ENCODE data around the gene RNASEH2A.

Gene RNASEH2A

DNA sequence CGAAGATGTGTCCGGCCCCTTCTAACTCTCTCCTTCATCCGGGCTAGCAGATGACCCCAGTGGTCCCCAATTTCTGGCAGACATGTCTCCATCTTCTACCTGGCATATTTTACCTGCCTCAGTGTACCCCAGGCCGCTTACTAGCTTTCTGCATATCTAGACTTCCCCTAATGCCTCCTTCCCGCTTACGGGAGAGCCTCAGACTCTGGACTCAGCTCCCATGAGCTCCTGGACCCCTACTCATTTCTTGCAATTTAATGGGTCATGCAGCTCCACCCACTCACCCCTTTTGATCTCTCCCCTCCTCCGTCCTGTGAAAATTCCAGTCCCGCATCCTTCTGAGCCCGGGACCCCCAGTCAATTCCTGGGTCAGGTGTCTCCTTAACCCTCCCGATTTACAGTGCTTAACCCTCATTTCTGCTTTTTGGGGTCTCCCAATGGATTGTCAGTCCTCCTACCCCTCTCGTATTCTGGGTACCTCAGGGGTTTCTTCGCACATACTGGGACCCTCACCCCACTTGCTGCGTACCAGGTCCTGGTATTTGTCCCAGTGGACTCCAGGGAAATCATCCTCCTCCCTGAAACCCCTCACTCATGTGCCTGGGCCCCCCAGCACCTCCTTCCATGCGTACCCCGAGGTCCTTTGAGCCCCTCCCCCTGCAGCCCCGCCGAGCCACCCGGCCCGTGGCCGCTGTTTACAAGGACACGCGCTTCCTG lies 15.6 kb upstream of the RNASEH2A start:
- no peak for DNase-seq (ENCODE audit: extremely low read depth, low read depth)
- TF ChIP-seq, protein P1, sequence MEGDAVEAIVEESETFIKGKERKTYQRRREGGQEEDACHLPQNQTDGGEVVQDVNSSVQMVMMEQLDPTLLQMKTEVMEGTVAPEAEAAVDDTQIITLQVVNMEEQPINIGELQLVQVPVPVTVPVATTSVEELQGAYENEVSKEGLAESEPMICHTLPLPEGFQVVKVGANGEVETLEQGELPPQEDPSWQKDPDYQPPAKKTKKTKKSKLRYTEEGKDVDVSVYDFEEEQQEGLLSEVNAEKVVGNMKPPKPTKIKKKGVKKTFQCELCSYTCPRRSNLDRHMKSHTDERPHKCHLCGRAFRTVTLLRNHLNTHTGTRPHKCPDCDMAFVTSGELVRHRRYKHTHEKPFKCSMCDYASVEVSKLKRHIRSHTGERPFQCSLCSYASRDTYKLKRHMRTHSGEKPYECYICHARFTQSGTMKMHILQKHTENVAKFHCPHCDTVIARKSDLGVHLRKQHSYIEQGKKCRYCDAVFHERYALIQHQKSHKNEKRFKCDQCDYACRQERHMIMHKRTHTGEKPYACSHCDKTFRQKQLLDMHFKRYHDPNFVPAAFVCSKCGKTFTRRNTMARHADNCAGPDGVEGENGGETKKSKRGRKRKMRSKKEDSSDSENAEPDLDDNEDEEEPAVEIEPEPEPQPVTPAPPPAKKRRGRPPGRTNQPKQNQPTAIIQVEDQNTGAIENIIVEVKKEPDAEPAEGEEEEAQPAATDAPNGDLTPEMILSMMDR (IDR thresholded peaks at IDR 0.05; ENCODE audit: low read depth, low read length) = no peak

DNA sequence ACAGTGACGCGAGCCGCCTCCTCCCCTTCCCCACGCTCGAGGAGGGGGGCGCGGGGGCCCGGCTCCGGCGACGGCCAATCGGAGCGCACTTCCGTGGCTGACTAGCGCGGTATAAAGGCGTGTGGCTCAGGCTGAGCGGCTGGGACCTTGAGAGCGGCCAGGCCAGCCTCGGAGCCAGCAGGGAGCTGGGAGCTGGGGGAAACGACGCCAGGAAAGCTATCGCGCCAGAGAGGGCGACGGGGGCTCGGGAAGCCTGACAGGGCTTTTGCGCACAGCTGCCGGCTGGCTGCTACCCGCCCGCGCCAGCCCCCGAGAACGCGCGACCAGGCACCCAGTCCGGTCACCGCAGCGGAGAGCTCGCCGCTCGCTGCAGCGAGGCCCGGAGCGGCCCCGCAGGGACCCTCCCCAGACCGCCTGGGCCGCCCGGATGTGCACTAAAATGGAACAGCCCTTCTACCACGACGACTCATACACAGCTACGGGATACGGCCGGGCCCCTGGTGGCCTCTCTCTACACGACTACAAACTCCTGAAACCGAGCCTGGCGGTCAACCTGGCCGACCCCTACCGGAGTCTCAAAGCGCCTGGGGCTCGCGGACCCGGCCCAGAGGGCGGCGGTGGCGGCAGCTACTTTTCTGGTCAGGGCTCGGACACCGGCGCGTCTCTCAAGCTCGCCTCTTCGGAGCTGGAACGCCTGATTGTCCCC lies 14.9 kb upstream of the RNASEH2A start, which contains the start of gene JUNB:
TSS of gene JUNB (plus strand) at position 142 of the 706 bp plus-strand sequence. CDS start at position 428, 286 bp downstream.
- peak; percentile 98 for DNase-seq (ENCODE audit: extremely low read depth, low read depth)
- TF ChIP-seq, protein P1 (IDR thresholded peaks at IDR 0.05; ENCODE audit: low read depth, low read length) = no peak

DNA sequence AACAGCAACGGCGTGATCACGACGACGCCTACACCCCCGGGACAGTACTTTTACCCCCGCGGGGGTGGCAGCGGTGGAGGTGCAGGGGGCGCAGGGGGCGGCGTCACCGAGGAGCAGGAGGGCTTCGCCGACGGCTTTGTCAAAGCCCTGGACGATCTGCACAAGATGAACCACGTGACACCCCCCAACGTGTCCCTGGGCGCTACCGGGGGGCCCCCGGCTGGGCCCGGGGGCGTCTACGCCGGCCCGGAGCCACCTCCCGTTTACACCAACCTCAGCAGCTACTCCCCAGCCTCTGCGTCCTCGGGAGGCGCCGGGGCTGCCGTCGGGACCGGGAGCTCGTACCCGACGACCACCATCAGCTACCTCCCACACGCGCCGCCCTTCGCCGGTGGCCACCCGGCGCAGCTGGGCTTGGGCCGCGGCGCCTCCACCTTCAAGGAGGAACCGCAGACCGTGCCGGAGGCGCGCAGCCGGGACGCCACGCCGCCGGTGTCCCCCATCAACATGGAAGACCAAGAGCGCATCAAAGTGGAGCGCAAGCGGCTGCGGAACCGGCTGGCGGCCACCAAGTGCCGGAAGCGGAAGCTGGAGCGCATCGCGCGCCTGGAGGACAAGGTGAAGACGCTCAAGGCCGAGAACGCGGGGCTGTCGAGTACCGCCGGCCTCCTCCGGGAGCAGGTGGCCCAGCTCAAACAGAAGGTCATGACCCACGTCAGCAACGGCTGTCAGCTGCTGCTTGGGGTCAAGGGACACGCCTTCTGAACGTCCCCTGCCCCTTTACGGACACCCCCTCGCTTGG lies 14.1 kb upstream of the RNASEH2A start:
- DNase-seq (ENCODE audit: extremely low read depth, low read depth) = no peak
- TF ChIP-seq, protein P1 (IDR thresholded peaks at IDR 0.05; ENCODE audit: low read depth, low read length) = no peak

DNA sequence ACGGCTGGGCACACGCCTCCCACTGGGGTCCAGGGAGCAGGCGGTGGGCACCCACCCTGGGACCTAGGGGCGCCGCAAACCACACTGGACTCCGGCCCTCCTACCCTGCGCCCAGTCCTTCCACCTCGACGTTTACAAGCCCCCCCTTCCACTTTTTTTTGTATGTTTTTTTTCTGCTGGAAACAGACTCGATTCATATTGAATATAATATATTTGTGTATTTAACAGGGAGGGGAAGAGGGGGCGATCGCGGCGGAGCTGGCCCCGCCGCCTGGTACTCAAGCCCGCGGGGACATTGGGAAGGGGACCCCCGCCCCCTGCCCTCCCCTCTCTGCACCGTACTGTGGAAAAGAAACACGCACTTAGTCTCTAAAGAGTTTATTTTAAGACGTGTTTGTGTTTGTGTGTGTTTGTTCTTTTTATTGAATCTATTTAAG lies 13.5 kb upstream of the RNASEH2A start:
- no peak for DNase-seq (ENCODE audit: extremely low read depth, low read depth)
- TF ChIP-seq, protein P1 (IDR thresholded peaks at IDR 0.05; ENCODE audit: low read depth, low read length) = no peak

DNA sequence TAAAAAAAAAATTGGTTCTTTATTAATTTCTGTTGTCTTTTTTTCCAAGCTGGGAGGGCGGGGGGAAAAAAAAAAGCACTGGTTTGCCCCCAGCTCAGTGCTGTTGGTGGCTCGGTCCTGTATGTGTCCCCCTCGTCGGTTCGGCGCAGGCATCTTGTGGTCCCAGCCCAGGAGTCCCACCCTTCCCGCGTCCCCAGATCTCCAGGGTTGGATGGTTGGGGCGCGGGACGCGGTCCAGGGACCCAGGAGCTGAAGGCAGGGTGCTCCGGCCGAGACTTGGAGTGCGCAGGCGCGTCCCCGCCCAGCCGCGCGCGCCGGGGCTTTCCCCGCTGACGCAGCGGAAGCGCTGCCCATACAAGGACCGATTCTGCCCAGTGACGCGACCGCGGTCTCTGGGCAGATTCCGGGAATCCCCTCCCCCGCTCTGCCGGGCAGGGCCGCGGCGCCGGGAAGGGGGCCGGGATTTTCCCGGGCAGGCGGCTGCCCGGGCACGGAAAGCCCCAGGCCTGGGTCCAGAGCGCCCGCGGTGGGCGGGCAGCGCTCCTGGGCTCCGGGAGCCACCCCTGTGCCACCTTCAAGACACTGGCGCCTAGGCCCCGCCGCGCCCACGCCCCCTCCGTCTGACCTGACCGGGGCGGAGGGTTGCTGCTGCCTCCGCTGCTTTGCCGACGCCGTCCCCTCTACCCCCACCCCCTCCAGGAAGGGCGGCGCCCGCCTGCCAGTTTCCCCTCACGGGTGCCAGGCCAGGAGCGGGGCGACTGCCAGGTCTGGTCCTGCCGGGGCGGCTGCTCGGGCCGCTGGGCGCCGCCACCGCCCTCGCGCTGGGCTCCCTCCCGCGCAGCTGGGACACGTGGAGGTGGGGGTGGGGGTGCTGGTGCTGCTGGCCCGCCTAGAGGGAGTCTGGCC lies 12.8 kb upstream of the RNASEH2A start:
- TF ChIP-seq, protein P1 (IDR thresholded peaks at IDR 0.05; ENCODE audit: low read depth, low read length) = no peak
- peak; percentile 86 for DNase-seq (ENCODE audit: extremely low read depth, low read depth)

DNA sequence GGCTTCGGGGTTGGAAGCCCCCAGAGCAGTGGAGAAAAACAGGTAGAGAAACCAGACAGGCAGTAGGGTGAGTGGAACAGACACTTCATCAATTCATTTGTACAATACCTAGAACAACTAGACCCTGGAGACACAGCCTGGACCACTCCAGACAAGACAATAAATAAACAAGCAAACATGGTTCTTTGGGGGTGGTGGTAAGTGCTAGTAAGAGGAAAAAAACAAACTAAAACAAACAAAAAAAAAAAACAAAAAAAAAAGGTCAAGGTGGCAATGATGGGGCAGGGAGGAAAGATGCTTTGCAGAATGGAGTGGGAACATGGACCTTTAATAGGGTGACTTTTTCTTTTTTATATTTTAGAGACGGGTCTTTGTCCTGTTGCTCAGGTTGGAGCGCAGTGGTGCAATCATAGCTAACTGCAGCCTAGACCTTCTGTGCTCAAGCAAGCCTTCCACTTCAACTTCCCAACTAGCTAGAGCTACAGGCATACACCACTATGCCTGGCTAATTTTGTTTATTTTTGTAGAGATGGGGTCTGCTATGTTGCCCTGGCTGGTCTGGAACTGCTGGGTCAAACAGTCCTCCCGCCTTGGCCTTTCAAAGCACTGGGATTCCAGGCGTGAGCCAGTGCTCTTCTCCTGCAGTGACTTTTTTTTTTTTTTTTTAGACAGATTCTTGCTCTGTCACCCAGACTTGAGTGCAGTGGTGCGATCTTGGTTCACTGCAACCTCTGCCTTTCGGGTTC lies 12.0 kb upstream of the RNASEH2A start:
- TF ChIP-seq, protein P1 (IDR thresholded peaks at IDR 0.05; ENCODE audit: low read depth, low read length) = no peak
- DNase-seq (ENCODE audit: extremely low read depth, low read depth) = peak; percentile 50

Measured in AG09319 (cell line).